H9 (cell line): ENCODE results near the gene CCDC174. TPM values are rescaled to one million over a fixed set of nuclear protein-coding genes. Genes with fewer than 3 reads are reported as not detected.

Experiments used
- DNase-seq: peaks from one replicate; pipeline ENCODE4 v3.0.0-alpha.2; 2017
- H2AFZ ChIP-seq: one replicate; pipeline ENCODE4 v1.6.1; 2013; ENCODE audit warnings: mild to moderate bottlenecking, low read length, control low read depth, moderate library complexity
- H2AK5ac ChIP-seq: 2 replicates; pipeline ENCODE4 v1.6.1; 2013; ENCODE audit warnings: low read length, control low read depth, mixed read lengths; ENCODE audit not compliant: insufficient read length
- H2BK120ac ChIP-seq: one replicate; pipeline ENCODE4 v1.6.1; 2013; ENCODE audit warnings: low read depth, mild to moderate bottlenecking, low read length, control low read depth, inconsistent platforms; ENCODE audit not compliant: poor library complexity, severe bottlenecking
- H2BK12ac ChIP-seq: 2 replicates; pipeline ENCODE4 v1.6.1; 2013; ENCODE audit warnings: low read length, control low read depth, mixed read lengths, low read depth; ENCODE audit not compliant: insufficient read length
- H2BK15ac ChIP-seq: 2 replicates; pipeline ENCODE4 v1.6.1; 2013; ENCODE audit warnings: low read depth, low read length, control low read depth
- H2BK20ac ChIP-seq: one replicate; pipeline ENCODE4 v1.6.1; 2013; ENCODE audit warnings: low read depth, mild to moderate bottlenecking, low read length, control low read depth, inconsistent platforms; ENCODE audit not compliant: poor library complexity, severe bottlenecking
- H2BK5ac ChIP-seq: 2 replicates; pipeline ENCODE4 v1.6.1; 2013; ENCODE audit warnings: low read length, control low read depth, mixed read lengths; ENCODE audit not compliant: insufficient read length
- H3K14ac ChIP-seq: 2 replicates; pipeline ENCODE4 v1.6.1; 2013; ENCODE audit warnings: low read length, control low read depth; ENCODE audit not compliant: insufficient read depth
- H3K18ac ChIP-seq: 2 replicates; pipeline ENCODE4 v1.6.1; 2013; ENCODE audit warnings: low read depth, mild to moderate bottlenecking, mixed read lengths, low read length, control low read depth; ENCODE audit not compliant: insufficient read length
- H3K23ac ChIP-seq: 2 replicates; pipeline ENCODE4 v1.6.1; 2013; ENCODE audit warnings: low read length, control low read depth, mixed read lengths, low read depth; ENCODE audit not compliant: insufficient read length
- H3K23me2 ChIP-seq: 2 replicates; pipeline ENCODE4 v1.6.1; 2013; ENCODE audit warnings: low read depth, mild to moderate bottlenecking, mixed read lengths, low read length, control low read depth; ENCODE audit not compliant: insufficient read length, poor library complexity, severe bottlenecking
- H3K27ac ChIP-seq: 2 replicates; pipeline ENCODE4 v1.5.1; 2013; ENCODE audit warnings: low read length, control low read depth, mixed read lengths, low read depth; ENCODE audit not compliant: insufficient read length
- H3K27me3 ChIP-seq: 2 replicates; pipeline ENCODE4 v1.6.1; 2013; ENCODE audit warnings: low read length, control low read depth, inconsistent platforms; ENCODE audit not compliant: insufficient read depth
- H3K4ac ChIP-seq: 2 replicates; pipeline ENCODE4 v1.6.1; 2013; ENCODE audit warnings: low read depth, mild to moderate bottlenecking, control low read depth, inconsistent platforms, low read length, moderate library complexity
- H3K4me1 ChIP-seq: 2 replicates; pipeline ENCODE4 v1.6.1; 2013; ENCODE audit warnings: low read length, control low read depth, inconsistent platforms; ENCODE audit not compliant: insufficient read depth
- H3K4me2 ChIP-seq: 2 replicates; pipeline ENCODE4 v1.6.1; 2013; ENCODE audit warnings: low read length, control low read depth, mixed read lengths; ENCODE audit not compliant: insufficient read length, insufficient read depth
- H3K56ac ChIP-seq: 2 replicates; pipeline ENCODE4 v1.6.1; 2013; ENCODE audit warnings: low read depth, mild to moderate bottlenecking, mixed read lengths, low read length, control low read depth; ENCODE audit not compliant: insufficient read length
- H3K79me1 ChIP-seq: 2 replicates; pipeline ENCODE4 v1.6.1; 2013; ENCODE audit warnings: low read depth, mild to moderate bottlenecking, moderate library complexity, low read length, control low read depth, inconsistent platforms; ENCODE audit not compliant: insufficient read depth, poor library complexity, severe bottlenecking
- H3K79me2 ChIP-seq: 2 replicates; pipeline ENCODE4 v1.6.1; 2013; ENCODE audit warnings: low read length, control low read depth, inconsistent platforms; ENCODE audit not compliant: insufficient read depth
- H3K9ac ChIP-seq: 2 replicates; pipeline ENCODE4 v1.6.1; 2013; ENCODE audit warnings: low read length, control low read depth, mixed read lengths; ENCODE audit not compliant: insufficient read length; ENCODE audit errors: extremely low read depth
- H3K9me3 ChIP-seq: one replicate; pipeline ENCODE4 v1.6.1; 2013; ENCODE audit warnings: low read depth, low read length, inconsistent platforms; ENCODE audit not compliant: control insufficient read depth
- H3T11ph ChIP-seq: one replicate; pipeline ENCODE4 v1.6.1; 2013; ENCODE audit warnings: mild to moderate bottlenecking, low read length, control low read depth, inconsistent platforms
- H4K20me1 ChIP-seq: one replicate; pipeline ENCODE4 v1.6.1; 2013; ENCODE audit not compliant: control insufficient read depth, insufficient read length, insufficient read depth
- H4K5ac ChIP-seq: 2 replicates; pipeline ENCODE4 v1.6.1; 2013; ENCODE audit warnings: low read depth, mild to moderate bottlenecking, mixed read lengths, low read length, control low read depth; ENCODE audit not compliant: insufficient read length
- H4K8ac ChIP-seq: replicated peaks from 2 replicates; pipeline ENCODE4 v1.6.1; 2013; ENCODE audit warnings: low read length, control low read depth, mixed read lengths, low read depth; ENCODE audit not compliant: insufficient read length
- H4K91ac ChIP-seq: 2 replicates; pipeline ENCODE4 v1.6.1; 2013; ENCODE audit warnings: low read depth, mild to moderate bottlenecking, moderate library complexity, mixed read lengths, low read length, control low read depth; ENCODE audit not compliant: insufficient read length
- H3K27ac Mint-ChIP-seq, 3 experiments: 2 replicates in 2 of 3; 3 replicates in 1 of 3; pipeline ENCODE4 v1.8.0; 2020 to 2021; ENCODE audit warnings: mixed read lengths in 3 of 3, mild to moderate bottlenecking in 1 of 3, moderate library complexity in 1 of 3
- H3K27me3 Mint-ChIP-seq: 2 replicates; pipeline ENCODE4 v1.8.0; 2021; ENCODE audit warnings: low read depth, mild to moderate bottlenecking, moderate library complexity, mixed read lengths
- H3K36me3 Mint-ChIP-seq, 3 experiments: 2 replicates in 2 of 3; 3 replicates in 1 of 3; pipeline ENCODE4 v1.8.0; 2020 to 2021; ENCODE audit warnings: low read depth in 3 of 3, mixed read lengths in 3 of 3; ENCODE audit not compliant: insufficient read depth in 1 of 3
- H3K4me1 Mint-ChIP-seq, 2 experiments: 2 replicates each; pipeline ENCODE4 v1.8.0; 2020; ENCODE audit warnings: mixed read lengths in 2 of 2
- H3K4me3 Mint-ChIP-seq, 2 experiments: 2 replicates in 1 of 2; 3 replicates in 1 of 2; pipeline ENCODE4 v1.8.0; 2020 to 2021; ENCODE audit warnings: mild to moderate bottlenecking in 2 of 2, mixed read lengths in 2 of 2, moderate library complexity in 1 of 2
- H3K9me3 Mint-ChIP-seq, 2 experiments: 2 replicates in 1 of 2; 3 replicates in 1 of 2; pipeline ENCODE4 v1.8.0; 2020; ENCODE audit warnings: mild to moderate bottlenecking in 2 of 2, mixed read lengths in 2 of 2, moderate library complexity in 1 of 2
- CTCF ChIP-seq: fragments of 200-600 bp; sonication (generic); conservative IDR thresholded peaks from 3 replicates; pipeline ENCODE4 v1.8.0; 2021; ENCODE audit warnings: antibody characterized with exemption, mild to moderate bottlenecking
- WGBS: extraction: QIAGEN DNeasy Blood & Tissue Kit; methylation state at CpG from one replicate; pipeline ENCODE4 v1.1.7; 2013; ENCODE audit warnings: missing lambda C conversion rate, low lambda C conversion rate, mixed read lengths; ENCODE audit not compliant: insufficient read length; ENCODE audit errors: extremely low coverage; 5-methylcytosine and 5-hydroxymethylcytosine counted together
- total RNA-seq: library from RNA; stranded (reverse); gene quantifications from 2 replicates; pipeline ENCODE4 v1.2.1, GENCODE V29; 2021

CCDC174 gene
- total RNA-seq, 1 experiment from 2014 or later = 15.2 TPM

- Histone ChIP-seq H2BK12ac (no peak overlapping the region), H3K9ac (no peak overlapping the region), H3K79me2 (no peaks in the 10 kb centered on the region), H3K14ac (no peak overlapping the region), H2BK120ac (no peak overlapping the region), H4K5ac (no peak overlapping the region), H3K23ac (no peak overlapping the region), H2AK5ac (no peak overlapping the region), H3T11ph (no peak overlapping the region), H3K4ac (no peak overlapping the region), H3K4me2 (no peak overlapping the region), H2BK15ac (no peak overlapping the region), H3K9me3 (no peaks in the 10 kb centered on the region), H4K20me1 (no peaks in the 10 kb centered on the region), H2AFZ (no peak overlapping the region), H3K23me2 (no peaks in the 10 kb centered on the region), H3K27ac (no peak overlapping the region), H4K91ac (no peak overlapping the region), H3K56ac (no peak overlapping the region), H3K27me3 (no peaks in the 10 kb centered on the region), H3K18ac (no peak overlapping the region), H2BK5ac (no peak overlapping the region), H3K4me1 (no peaks in the 10 kb centered on the region), H3K79me1 (no peaks in the 10 kb centered on the region), H4K8ac (no peak overlapping the region), H2BK20ac (no peak overlapping the region)
- no peaks in the 10 kb centered on the region for H3K36me3 Mint-ChIP-seq
- no peaks in the 10 kb centered on the region for H3K4me1 Mint-ChIP-seq
- peaks cover 37% of the 10 kb centered on the region for H3K27me3 Mint-ChIP-seq
- H3K27ac Mint-ChIP-seq = no peak overlapping the region
- H3K9me3 Mint-ChIP-seq = no peaks in the 10 kb centered on the region
- TF ChIP-seq CTCF = no peak
- no peak overlapping the region for H3K4me3 Mint-ChIP-seq
- no peak for DNase-seq
- WGBS = no CpG with 5 or more reads among the region's 3 CpGs
Measured at GRCh38 chr3:14687360-14687759, 35.8 kb downstream of the CCDC174 start.
